Measurements from ENCODE around the gene CLPTM1.
"Not testable (repeated sequence)": the region's sequence is repeated elsewhere in the genome, so short reads cannot be mapped to it uniquely, and the experiment has no call there.

The CLPTM1 gene

DNA sequence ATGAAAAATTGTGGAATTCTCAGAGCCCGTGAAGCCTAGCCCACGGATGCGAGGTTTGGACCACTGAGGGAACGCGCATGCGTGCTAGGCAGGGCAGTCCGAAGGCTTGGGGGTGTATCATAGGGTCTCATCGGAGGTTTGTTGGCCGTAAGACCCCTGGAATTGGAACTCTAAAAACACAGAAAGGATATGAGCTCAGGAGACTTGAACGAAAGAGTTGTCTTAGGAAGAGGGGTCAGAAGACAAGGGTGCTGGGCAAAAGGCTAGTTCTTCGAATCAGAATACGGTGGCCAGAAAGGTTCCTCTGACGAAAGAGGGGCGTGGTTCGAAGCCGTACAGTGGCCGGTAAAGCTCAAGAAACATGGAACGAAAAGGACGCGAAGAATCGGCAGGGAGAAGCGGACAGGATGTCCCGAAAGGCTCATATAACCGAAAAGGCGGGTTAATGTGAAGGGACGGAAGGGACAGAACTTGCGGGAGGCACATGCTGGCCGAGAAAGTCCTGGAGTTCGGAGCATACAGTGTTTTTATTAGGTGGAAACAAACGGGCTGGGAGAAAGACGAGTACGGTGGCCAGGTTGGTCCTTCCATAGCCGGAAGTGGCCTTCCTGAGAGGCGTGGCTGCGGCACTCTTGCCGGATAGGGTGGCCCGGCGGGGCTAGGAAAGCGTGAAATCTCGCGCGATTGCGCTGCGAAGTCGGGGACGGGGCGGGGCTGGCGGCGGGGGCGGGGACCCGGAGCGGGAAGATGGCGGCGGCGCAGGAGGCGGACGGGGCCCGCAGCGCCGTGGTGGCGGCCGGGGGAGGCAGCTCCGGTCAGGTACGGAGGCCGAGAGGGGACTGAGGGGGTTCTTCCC is at the start of gene CLPTM1:
Gene CLPTM1, plus strand, starts transcription at position 732 of the 856 bp plus-strand sequence. Its CDS starts 16 bp downstream, at position 748.
- DNase-seq, result peak; percentile 90

GRCh38 chr19:44905437-44906160 is 49.6 kb upstream of the CLPTM1 start, which contains the start of gene APOE:
TSS of gene APOE (plus strand) at chr19:44905796. CDS start at chr19:44906625, 829 bp downstream.
- DNase-seq, result no peak

- DNase-seq, result no peak
Measured at GRCh38 chr19:44907613-44908012, 47.6 kb upstream of the CLPTM1 start.

DNA sequence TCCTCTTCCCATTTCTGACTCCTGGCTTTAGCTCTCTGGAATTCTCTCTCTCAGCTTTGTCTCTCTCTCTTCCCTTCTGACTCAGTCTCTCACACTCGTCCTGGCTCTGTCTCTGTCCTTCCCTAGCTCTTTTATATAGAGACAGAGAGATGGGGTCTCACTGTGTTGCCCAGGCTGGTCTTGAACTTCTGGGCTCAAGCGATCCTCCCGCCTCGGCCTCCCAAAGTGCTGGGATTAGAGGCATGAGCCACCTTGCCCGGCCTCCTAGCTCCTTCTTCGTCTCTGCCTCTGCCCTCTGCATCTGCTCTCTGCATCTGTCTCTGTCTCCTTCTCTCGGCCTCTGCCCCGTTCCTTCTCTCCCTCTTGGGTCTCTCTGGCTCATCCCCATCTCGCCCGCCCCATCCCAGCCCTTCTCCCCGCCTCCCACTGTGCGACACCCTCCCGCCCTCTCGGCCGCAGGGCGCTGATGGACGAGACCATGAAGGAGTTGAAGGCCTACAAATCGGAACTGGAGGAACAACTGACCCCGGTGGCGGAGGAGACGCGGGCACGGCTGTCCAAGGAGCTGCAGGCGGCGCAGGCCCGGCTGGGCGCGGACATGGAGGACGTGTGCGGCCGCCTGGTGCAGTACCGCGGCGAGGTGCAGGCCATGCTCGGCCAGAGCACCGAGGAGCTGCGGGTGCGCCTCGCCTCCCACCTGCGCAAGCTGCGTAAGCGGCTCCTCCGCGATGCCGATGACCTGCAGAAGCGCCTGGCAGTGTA is 46.9 kb upstream of the CLPTM1 start:
- DNase-seq, result no peak

DNA sequence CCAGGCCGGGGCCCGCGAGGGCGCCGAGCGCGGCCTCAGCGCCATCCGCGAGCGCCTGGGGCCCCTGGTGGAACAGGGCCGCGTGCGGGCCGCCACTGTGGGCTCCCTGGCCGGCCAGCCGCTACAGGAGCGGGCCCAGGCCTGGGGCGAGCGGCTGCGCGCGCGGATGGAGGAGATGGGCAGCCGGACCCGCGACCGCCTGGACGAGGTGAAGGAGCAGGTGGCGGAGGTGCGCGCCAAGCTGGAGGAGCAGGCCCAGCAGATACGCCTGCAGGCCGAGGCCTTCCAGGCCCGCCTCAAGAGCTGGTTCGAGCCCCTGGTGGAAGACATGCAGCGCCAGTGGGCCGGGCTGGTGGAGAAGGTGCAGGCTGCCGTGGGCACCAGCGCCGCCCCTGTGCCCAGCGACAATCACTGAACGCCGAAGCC is 46.3 kb upstream of the CLPTM1 start:
- DNase-seq, result no peak

DNA sequence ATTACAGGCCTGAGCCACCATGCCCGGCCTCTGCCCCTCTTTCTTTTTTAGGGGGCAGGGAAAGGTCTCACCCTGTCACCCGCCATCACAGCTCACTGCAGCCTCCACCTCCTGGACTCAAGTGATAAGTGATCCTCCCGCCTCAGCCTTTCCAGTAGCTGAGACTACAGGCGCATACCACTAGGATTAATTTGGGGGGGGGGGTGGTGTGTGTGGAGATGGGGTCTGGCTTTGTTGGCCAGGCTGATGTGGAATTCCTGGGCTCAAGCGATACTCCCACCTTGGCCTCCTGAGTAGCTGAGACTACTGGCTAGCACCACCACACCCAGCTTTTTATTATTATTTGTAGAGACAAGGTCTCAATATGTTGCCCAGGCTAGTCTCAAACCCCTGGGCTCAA is 45.4 kb upstream of the CLPTM1 start:
- no peak for DNase-seq

DNA sequence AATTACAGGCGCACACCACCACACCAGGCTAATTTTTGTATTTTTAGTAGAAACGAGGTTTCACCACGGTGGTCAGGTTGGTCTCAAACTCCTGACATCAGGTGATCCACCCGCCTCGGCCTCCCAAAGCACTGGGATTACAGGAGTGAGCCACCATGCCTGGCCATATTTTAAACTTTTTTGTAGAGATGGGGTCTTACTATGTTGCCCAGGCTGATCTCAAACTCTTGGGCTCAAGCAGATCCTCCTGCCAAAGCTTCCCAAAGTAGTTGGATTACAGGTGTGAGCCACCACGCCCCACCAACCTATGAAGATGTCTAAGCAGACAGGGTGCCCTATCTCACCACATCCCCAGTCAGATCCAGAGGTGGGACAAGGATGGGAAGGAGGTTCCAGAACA is 43.3 kb upstream of the CLPTM1 start:
- DNase-seq, result not testable (repeated sequence)

DNA sequence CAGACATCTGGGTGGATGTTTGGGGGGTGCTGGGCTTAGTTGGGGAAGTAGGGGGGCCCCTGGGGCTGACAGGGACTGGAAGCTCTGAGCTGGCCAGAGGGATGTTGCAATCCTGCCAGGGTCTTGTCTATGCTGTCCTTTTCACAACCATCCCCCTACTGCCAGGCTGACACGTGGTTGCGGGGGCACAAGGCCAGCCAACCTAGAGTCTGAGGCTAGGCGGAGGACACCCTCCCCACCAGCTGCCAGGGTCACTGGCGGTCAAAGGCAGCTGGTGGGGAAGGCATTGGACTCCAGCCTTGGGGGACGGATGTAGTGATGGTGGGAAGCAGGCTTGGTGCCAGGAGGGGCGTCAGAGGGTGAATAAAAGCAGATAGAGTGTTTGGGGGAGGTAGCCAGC is 42.3 kb upstream of the CLPTM1 start:
- no peak for DNase-seq

GRCh38 chr19:44913512-44914432 is 41.4 kb upstream of the CLPTM1 start:
- DNase-seq, result not testable (repeated sequence)

DNA sequence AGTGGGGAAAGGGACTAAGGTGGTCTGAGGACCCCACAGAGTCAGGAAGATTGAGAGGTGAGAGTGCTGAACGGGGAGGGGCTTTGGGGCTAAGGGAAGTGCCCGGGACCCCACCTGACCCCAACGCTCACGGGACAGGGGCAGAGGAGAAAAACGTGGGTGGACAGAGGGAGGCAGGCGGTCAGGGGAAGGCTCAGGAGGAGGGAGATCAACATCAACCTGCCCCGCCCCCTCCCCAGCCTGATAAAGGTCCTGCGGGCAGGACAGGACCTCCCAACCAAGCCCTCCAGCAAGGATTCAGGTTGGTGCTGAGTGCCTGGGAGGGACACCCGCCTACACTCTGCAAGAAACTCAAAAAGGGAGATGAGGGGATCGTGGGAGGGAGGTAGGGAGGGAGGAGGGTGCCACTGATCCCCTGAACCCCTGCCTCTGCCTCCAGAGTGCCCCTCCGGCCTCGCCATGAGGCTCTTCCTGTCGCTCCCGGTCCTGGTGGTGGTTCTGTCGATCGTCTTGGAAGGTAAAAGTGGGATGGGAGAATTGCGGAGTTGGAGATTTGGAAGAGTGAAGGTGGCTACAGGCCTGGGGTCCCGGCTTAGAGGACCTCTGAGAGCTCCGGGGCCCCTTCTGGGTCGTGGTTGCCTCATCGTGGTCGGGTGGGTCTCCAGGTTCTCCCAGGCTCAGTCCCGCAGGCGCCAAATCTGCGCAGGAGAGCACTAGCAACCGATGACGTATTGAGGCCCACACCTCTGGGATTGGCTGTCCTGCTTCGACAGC is 40.6 kb upstream of the CLPTM1 start, which contains the start of gene APOC1:
Gene APOC1, plus strand, starts transcription at position 176 of the 774 bp plus-strand sequence. Its CDS starts 284 bp downstream, at position 460.
- peak; percentile 86 for DNase-seq

- no peak for DNase-seq
Measured at GRCh38 chr19:44924243-44924725, 30.9 kb upstream of the CLPTM1 start.

- no peak for DNase-seq
Measured at GRCh38 chr19:44925114-44925891, 29.9 kb upstream of the CLPTM1 start.

DNA sequence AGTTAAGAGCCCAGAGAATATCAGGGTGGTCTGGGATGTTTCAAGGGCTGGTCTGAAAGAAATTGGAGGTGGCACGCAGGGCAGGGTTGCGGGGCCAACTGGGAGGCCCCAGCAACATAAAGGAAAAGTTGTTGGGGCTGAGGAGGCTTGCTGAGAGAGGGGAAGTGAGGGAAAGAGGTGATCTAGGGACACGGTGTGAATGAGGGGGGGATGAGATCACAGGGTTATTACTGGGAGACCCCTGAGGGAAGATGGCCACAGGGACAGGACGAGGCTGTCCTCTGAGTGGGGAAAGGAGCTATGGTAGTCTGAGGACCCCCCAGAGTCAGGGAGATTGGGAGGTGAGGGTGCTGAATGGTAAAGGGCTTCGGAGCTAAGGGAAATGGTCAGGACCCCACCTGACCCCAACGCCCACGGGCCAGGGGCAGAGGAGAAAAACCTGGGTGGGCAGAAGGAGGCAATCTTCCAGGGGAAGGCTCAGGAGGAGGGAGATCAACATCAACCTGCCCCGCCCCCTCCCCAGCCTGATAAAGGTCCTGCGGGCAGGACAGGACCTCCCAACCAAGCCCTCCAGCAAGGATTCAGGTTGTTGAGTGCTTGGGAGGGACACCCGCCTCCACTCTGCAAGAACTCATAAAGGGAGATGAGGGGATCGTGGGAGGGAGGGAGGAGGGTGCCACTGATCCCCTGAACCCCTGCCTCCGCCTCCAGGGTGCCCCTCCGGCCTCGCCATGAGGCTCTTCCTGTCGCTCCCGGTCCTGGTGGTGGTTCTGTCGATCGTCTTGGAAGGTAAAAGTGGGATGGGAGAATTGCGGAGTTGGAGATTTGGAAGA is 28.7 kb upstream of the CLPTM1 start:
- DNase-seq, result not testable (repeated sequence)

- DNase-seq, result no peak
Measured at GRCh38 chr19:44927746-44928145, 27.4 kb upstream of the CLPTM1 start.

- DNase-seq, result no peak
Measured at GRCh38 chr19:44930088-44930487, 25.1 kb upstream of the CLPTM1 start.

GRCh38 chr19:44931541-44931940 is 23.6 kb upstream of the CLPTM1 start:
- DNase-seq, result no peak

GRCh38 chr19:44939668-44940067 is 15.5 kb upstream of the CLPTM1 start:
- DNase-seq, result no peak

DNA sequence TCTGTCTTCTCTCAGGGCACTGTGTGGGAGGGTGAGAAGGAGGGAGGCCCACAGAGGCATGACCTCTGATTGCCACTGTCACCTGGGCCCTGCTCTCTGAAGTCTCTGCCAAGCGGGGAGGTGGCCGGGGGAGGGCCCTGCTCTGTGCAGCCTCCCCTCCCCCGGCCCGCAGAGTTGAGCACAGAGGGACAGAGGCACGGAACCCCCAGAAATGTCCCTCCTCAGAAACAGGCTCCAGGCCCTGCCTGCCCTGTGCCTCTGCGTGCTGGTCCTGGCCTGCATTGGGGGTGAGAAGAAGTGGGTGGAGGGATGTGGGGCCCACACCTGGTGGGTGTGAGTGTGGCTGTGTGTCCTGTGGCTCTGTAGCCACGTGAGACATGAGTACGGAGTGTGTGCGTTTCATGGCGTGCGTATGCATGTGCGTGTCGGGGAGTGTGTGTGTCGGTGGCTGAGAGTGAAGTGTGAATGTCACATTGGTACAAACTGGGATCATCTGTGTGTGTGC is 13.1 kb upstream of the CLPTM1 start, which contains the start of gene APOC4:
Gene APOC4, plus strand, starts transcription at position 171 of the 505 bp plus-strand sequence. Its CDS starts 41 bp downstream, at position 212.
- DNase-seq, result no peak

GRCh38 chr19:44943801-44944249 is 11.4 kb upstream of the CLPTM1 start:
- no peak for DNase-seq
